GM18868 (cell line): ENCODE data around the gene OBSCN.

Source experiments
- ATAC-seq: cut with Tn5 transposase; IDR thresholded peaks from one replicate; pipeline ENCODE4 v1.9.1; 2021; ENCODE audit warnings: mild to moderate bottlenecking, moderate library complexity; ENCODE audit not compliant: unreplicated experiment

Gene OBSCN

GRCh38 chr1:228316589-228317387, 108.9 kb downstream of the OBSCN start:
- no peak for ATAC-seq

GRCh38 chr1:228317411-228317828, 109.6 kb downstream of the OBSCN start:
- ATAC-seq: no peak

- no peak for ATAC-seq
Observed at GRCh38 chr1:228317891-228318810, 110.3 kb downstream of the OBSCN start.

GRCh38 chr1:228318823-228319241, 111.0 kb downstream of the OBSCN start:
- ATAC-seq: no peak

- no peak for ATAC-seq
Observed at GRCh38 chr1:228319352-228320088, 111.7 kb downstream of the OBSCN start.

GRCh38 chr1:228320394-228320793, 112.5 kb downstream of the OBSCN start:
- no peak for ATAC-seq

GRCh38 chr1:228321435-228321834, 113.6 kb downstream of the OBSCN start:
- ATAC-seq: no peak

- no peak for ATAC-seq
Observed at GRCh38 chr1:228321895-228322294, 114.1 kb downstream of the OBSCN start.

GRCh38 chr1:228323401-228323800, 115.6 kb downstream of the OBSCN start:
- ATAC-seq: no peak

GRCh38 chr1:228325267-228325666, 117.4 kb downstream of the OBSCN start:
- ATAC-seq: no peak

GRCh38 chr1:228329887-228330286, 122.0 kb downstream of the OBSCN start:
- no peak for ATAC-seq

GRCh38 chr1:228332797-228333738, 125.2 kb downstream of the OBSCN start:
- no peak for ATAC-seq

GRCh38 chr1:228333739-228334115, 125.9 kb downstream of the OBSCN start:
- no peak for ATAC-seq

- ATAC-seq: no peak
Observed at GRCh38 chr1:228334226-228334935, 126.5 kb downstream of the OBSCN start.

GRCh38 chr1:228334954-228335353, 127.1 kb downstream of the OBSCN start:
- no peak for ATAC-seq

GRCh38 chr1:228335406-228336307, 127.8 kb downstream of the OBSCN start:
- no peak for ATAC-seq

GRCh38 chr1:228336308-228337030, 128.6 kb downstream of the OBSCN start:
- ATAC-seq: no peak
